Mesendoderm (in vitro differentiated cells): ENCODE data around the gene TMEM140.

Experiments used
- DNase-seq: peaks from one replicate; pipeline ENCODE4 v3.0.0; 2013
- H2AK5ac ChIP-seq: 2 replicates; pipeline ENCODE4 v1.6.1; 2013; ENCODE audit warnings: low read length, inconsistent platforms
- H2BK120ac ChIP-seq: 2 replicates; pipeline ENCODE4 v1.6.1; 2013; ENCODE audit warnings: low read depth, mild to moderate bottlenecking, low read length, moderate library complexity, mixed read lengths
- H2BK15ac ChIP-seq: replicated peaks from 2 replicates; pipeline ENCODE4 v1.6.1; 2013; ENCODE audit warnings: low read depth, mild to moderate bottlenecking, moderate library complexity
- H2BK5ac ChIP-seq: 2 replicates; pipeline ENCODE4 v1.6.1; 2013; ENCODE audit warnings: low read length, inconsistent platforms
- H3K18ac ChIP-seq: 2 replicates; pipeline ENCODE4 v1.6.1; 2013; ENCODE audit warnings: mild to moderate bottlenecking, low read length, mixed read lengths
- H3K23ac ChIP-seq: one replicate; pipeline ENCODE4 v1.6.1; 2013; ENCODE audit warnings: low read length
- H3K27ac ChIP-seq: 2 replicates; pipeline ENCODE4 v1.5.1; 2013; ENCODE audit warnings: low read depth, mild to moderate bottlenecking, inconsistent platforms, low read length, moderate library complexity
- H3K27me3 ChIP-seq: 2 replicates; pipeline ENCODE4 v1.6.1; 2013; ENCODE audit warnings: low read length, control low read depth, mild to moderate bottlenecking, inconsistent platforms; ENCODE audit not compliant: insufficient read depth, poor library complexity
- H3K36me3 ChIP-seq: 2 replicates; pipeline ENCODE4 v1.6.1; 2013; ENCODE audit warnings: low read length, inconsistent platforms; ENCODE audit not compliant: control insufficient read depth, insufficient read depth
- H3K4ac ChIP-seq: one replicate; pipeline ENCODE4 v1.6.1; 2013; ENCODE audit warnings: low read depth, mild to moderate bottlenecking, low read length, moderate library complexity
- H3K4me1 ChIP-seq: 2 replicates; pipeline ENCODE4 v1.6.1; 2013; ENCODE audit warnings: low read depth, low read length, inconsistent platforms; ENCODE audit not compliant: control insufficient read depth
- H3K4me2 ChIP-seq: 2 replicates; pipeline ENCODE4 v1.6.1; 2013; ENCODE audit warnings: low read length
- H3K4me3 ChIP-seq: 2 replicates; pipeline ENCODE4 v1.5.1; 2013; ENCODE audit warnings: mild to moderate bottlenecking, low read length
- H3K56ac ChIP-seq: one replicate; pipeline ENCODE4 v1.6.1; 2013; ENCODE audit warnings: low read length
- H3K79me1 ChIP-seq: 2 replicates; pipeline ENCODE4 v1.6.1; 2013; ENCODE audit warnings: low read length, inconsistent platforms
- H3K79me2 ChIP-seq: 2 replicates; pipeline ENCODE4 v1.6.1; 2013; ENCODE audit warnings: mild to moderate bottlenecking, low read length; ENCODE audit not compliant: control insufficient read depth, insufficient read depth
- H3K9ac ChIP-seq: 2 replicates; pipeline ENCODE4 v1.6.1; 2013; ENCODE audit warnings: low read length, inconsistent platforms
- H4K5ac ChIP-seq: one replicate; pipeline ENCODE4 v1.6.1; 2013; ENCODE audit warnings: low read length
- H4K8ac ChIP-seq: one replicate; pipeline ENCODE4 v1.6.1; 2013; ENCODE audit warnings: low read depth, mild to moderate bottlenecking, control low read depth, low read length, moderate library complexity
- WGBS: extraction: QIAGEN DNeasy Blood & Tissue Kit; methylation state at CpG from one replicate; pipeline ENCODE4 v1.1.7; 2013; ENCODE audit warnings: low lambda C conversion rate, missing lambda C conversion rate; ENCODE audit not compliant: insufficient coverage; ENCODE audit errors: extremely low coverage; 5-methylcytosine and 5-hydroxymethylcytosine counted together

Gene TMEM140

DNA sequence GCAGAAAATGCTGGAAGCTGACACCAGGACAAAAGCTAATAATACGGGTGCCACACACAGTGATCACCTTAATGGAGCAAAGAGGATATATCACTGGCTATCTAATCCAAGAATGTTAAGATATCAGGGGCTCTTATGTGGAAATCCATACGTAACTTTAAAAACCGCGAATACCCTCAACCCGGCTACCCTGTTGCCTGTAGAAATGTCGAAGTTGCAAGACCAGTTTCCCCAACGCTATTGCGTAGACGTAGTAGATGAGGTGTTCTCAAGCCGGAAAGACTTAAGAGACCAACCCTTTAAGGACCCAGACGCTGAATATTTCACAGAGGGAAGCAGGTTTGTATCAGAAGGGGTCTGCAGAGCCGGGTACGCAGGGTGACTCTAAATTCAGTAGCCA, 30.5 kb downstream of the TMEM140 start:
- no peaks in the 10 kb centered on the region for H3K36me3 ChIP-seq
- H3K27me3 ChIP-seq, result no peaks in the 10 kb centered on the region
- WGBS, result no CpG with 5 or more reads among the region's 13 CpGs
- no peak overlapping the region for H2AK5ac ChIP-seq
- no peak overlapping the region for H4K8ac ChIP-seq
- no peak overlapping the region for H2BK120ac ChIP-seq
- H3K9ac ChIP-seq, result no peak overlapping the region
- H3K56ac ChIP-seq, result no peak overlapping the region
- no peak overlapping the region for H4K5ac ChIP-seq
- no peak for DNase-seq
- no peak overlapping the region for H3K23ac ChIP-seq
- no peak overlapping the region for H3K4me3 ChIP-seq
- H3K79me1 ChIP-seq, result no peaks in the 10 kb centered on the region
- no peak overlapping the region for H3K18ac ChIP-seq
- no peak overlapping the region for H3K4me2 ChIP-seq
- no peak overlapping the region for H2BK15ac ChIP-seq
- no peaks in the 10 kb centered on the region for H3K79me2 ChIP-seq
- H3K27ac ChIP-seq, result no peak overlapping the region
- no peak overlapping the region for H2BK5ac ChIP-seq
- no peaks in the 10 kb centered on the region for H3K4me1 ChIP-seq
- no peak overlapping the region for H3K4ac ChIP-seq

DNA sequence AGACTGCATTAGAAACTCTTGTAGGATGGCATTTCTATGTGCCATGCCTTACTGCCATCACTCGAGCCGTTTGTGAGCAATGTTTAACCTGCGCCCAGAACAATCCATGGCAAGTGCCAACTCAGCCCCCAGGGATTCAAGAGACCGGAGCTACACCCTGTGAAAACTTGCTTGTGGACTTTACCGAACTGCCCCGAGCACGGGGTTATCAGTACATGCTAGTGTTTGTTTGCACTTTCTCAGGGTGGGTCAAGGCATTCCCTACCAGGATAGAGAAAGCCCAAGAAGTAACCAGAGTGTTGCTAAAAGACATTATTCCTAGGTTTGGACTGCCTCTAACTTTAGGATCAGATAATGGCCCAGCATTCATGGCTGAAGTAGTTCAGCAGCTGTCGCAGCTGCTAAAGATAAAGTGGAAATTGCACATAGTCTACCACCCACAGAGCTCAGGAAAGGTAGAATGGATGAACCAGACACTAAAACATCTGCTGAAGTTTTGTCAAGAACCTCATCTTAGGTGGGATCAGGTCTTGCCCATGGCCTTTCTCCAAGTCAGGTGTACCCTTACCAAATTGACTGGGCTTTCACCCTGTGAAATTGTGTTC, 31.6 kb downstream of the TMEM140 start:
- no peak for DNase-seq
- Histone ChIP-seq H3K79me1 (no peaks in the 10 kb centered on the region), H2BK120ac (no peak overlapping the region), H3K9ac (no peak overlapping the region), H2BK5ac (no peak overlapping the region), H3K4ac (no peak overlapping the region), H3K79me2 (no peaks in the 10 kb centered on the region), H2BK15ac (no peak overlapping the region), H3K27me3 (no peaks in the 10 kb centered on the region), H2AK5ac (no peak overlapping the region), H4K8ac (no peak overlapping the region), H3K36me3 (no peaks in the 10 kb centered on the region), H3K56ac (no peak overlapping the region), H3K4me1 (no peaks in the 10 kb centered on the region), H3K4me2 (no peak overlapping the region), H3K27ac (no peak overlapping the region), H4K5ac (no peak overlapping the region), H3K4me3 (no peak overlapping the region), H3K23ac (no peak overlapping the region), H3K18ac (no peak overlapping the region)
- no CpG with 5 or more reads among the region's 8 CpGs for WGBS

GRCh38 chr7:135180122-135180521, 32.2 kb downstream of the TMEM140 start:
- Histone ChIP-seq H2BK120ac (no peak overlapping the region), H3K9ac (no peak overlapping the region), H3K4me1 (no peaks in the 10 kb centered on the region), H3K27ac (no peak overlapping the region), H2BK15ac (no peak overlapping the region), H3K23ac (no peak overlapping the region), H3K27me3 (no peaks in the 10 kb centered on the region), H4K5ac (no peak overlapping the region), H3K18ac (no peak overlapping the region), H3K4me2 (no peak overlapping the region), H2AK5ac (no peak overlapping the region), H4K8ac (no peak overlapping the region), H3K4ac (no peak overlapping the region), H3K4me3 (no peak overlapping the region), H3K79me2 (no peaks in the 10 kb centered on the region), H2BK5ac (no peak overlapping the region), H3K79me1 (no peaks in the 10 kb centered on the region), H3K56ac (no peak overlapping the region), H3K36me3 (no peaks in the 10 kb centered on the region)
- no CpG with 5 or more reads among the region's 5 CpGs for WGBS
- no peak for DNase-seq

GRCh38 chr7:135181261-135181928, 33.5 kb downstream of the TMEM140 start:
- Histone ChIP-seq H3K79me1 (no peaks in the 10 kb centered on the region), H2AK5ac (no peak overlapping the region)

DNA sequence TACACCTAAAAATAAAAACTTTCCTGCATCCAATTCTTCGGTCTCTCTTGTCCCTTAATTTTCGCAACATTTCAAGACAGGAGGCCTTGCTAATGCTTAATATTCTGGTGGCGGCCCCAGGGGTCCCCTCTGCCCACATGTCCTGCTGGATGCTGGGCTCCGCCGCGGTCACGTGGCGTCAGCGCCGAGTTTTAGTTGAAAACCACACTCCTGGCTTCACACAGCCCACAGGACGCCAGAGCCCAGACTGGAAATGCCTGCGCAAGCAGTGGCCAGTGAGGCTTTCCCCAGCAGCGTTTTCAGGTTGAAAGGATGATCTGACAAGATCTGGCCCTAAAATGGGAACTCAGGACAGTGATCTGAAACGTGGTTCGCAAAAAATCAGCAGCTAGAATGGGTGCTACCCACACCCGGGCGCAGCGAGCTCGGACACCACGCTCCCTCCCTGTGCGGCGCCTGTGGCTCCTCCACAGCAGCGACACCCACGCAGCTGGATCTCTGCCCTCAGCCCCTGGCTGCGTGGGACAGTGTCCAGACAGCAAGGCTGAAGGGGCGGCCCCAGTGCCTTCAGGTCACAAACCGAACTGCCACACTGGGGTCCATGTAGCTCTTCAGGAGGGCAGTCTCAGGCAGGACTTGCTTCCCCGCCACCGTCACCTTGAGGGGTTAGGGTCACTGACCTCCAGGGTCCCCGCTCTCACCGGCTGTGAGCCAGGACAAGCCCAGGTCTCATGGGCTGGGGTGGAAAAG, 34.2 kb downstream of the TMEM140 start:
- no peak overlapping the region for H2BK5ac ChIP-seq
- no peak overlapping the region for H3K4me2 ChIP-seq
- H3K9ac ChIP-seq, result no peak overlapping the region
- no peak overlapping the region for H3K56ac ChIP-seq
- no peak overlapping the region for H3K4ac ChIP-seq
- H3K23ac ChIP-seq, result no peak overlapping the region
- no peak overlapping the region for H4K5ac ChIP-seq
- H2BK120ac ChIP-seq, result no peak overlapping the region
- no peak overlapping the region for H3K4me3 ChIP-seq
- no CpG with 5 or more reads among the region's 31 CpGs for WGBS
- no peak overlapping the region for H3K27ac ChIP-seq
- no peaks in the 10 kb centered on the region for H3K27me3 ChIP-seq
- H2AK5ac ChIP-seq, result no peak overlapping the region
- no peaks in the 10 kb centered on the region for H3K79me2 ChIP-seq
- DNase-seq, result no peak
- no peaks in the 10 kb centered on the region for H3K36me3 ChIP-seq
- no peak overlapping the region for H2BK15ac ChIP-seq
- H3K18ac ChIP-seq, result no peak overlapping the region
- no peaks in the 10 kb centered on the region for H3K79me1 ChIP-seq
- H4K8ac ChIP-seq, result no peak overlapping the region
- H3K4me1 ChIP-seq, result no peaks in the 10 kb centered on the region

More at GRCh38 chr7:135181261-135181928, 33.5 kb downstream of the TMEM140 start:
- no peak overlapping the region for H2BK5ac ChIP-seq
- H2BK15ac ChIP-seq, result no peak overlapping the region
- no peaks in the 10 kb centered on the region for H3K36me3 ChIP-seq
- no peak overlapping the region for H3K4ac ChIP-seq
- no peak overlapping the region for H3K4me2 ChIP-seq
- no peak overlapping the region for H3K18ac ChIP-seq
- H3K9ac ChIP-seq, result no peak overlapping the region
- no peaks in the 10 kb centered on the region for H3K4me1 ChIP-seq
- no peak overlapping the region for H3K56ac ChIP-seq
- no peaks in the 10 kb centered on the region for H3K79me2 ChIP-seq
- no peak overlapping the region for H2BK120ac ChIP-seq
- H3K27me3 ChIP-seq, result no peaks in the 10 kb centered on the region
- H4K8ac ChIP-seq, result no peak overlapping the region
- H3K23ac ChIP-seq, result no peak overlapping the region
- no CpG with 5 or more reads among the region's 3 CpGs for whole genome bisulfite sequencing
- H4K5ac ChIP-seq, result no peak overlapping the region
- H3K4me3 ChIP-seq, result peak overlapping the region; percentile 24
- no peak overlapping the region for H3K27ac ChIP-seq
- no peak for DNase-seq
